GM19025 (cell line): ENCODE results near the gene BZW1.
A peak's percentile ranks its signal among the peaks of the same experiment; 100 is the strongest.
"Not testable (repeated sequence)": the region's sequence is repeated elsewhere in the genome, so short reads cannot be mapped to it uniquely, and the experiment has no call there.

Experiments used
- ATAC-seq: cut with Tn5 transposase; IDR thresholded peaks from one replicate; pipeline ENCODE4 v1.9.1; 2021; ENCODE audit warnings: mild to moderate bottlenecking, low read depth, moderate library complexity; ENCODE audit not compliant: unreplicated experiment

BZW1 gene

GRCh38 chr2:200788121-200788718 is 23.5 kb upstream of the BZW1 start:
- ATAC-seq = no peak

DNA sequence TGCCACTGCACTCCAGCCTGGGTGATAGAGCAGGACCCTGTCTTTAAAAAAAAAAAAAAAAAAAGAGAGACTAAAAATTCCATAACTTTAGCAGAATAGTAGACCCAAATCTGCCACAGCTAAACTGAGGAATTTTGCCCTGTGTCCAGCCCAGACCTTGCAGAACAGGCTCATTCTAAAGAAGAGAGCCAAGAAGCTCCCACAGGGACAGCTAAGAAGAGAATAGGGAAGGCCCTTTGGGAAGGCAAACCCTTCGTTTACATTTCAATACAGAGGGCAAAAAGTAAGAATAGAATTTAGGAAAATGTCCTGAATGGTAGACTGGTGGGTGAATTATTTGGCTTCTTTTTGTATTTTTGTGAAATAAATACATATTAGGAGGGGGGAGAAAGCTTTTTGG is 21.5 kb upstream of the BZW1 start:
- no peak for ATAC-seq

DNA sequence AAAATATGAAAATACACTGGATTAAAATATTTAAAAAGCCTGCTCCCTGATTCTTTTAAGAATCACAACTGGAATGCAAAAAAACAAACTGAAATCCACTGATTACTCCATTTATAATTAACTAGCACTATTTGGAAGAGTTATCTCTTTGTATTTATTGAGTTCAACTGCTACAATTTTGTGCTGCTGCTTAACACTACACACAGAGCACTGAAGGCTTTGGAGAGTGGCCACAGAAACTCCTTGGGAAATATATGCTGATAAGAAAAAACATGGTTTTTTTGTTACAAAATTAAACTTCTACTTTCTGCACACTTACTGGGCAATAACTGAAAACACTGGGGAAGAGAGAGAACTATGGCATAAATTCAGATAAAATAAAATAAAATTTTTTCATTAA is 19.8 kb upstream of the BZW1 start:
- ATAC-seq = no peak

DNA sequence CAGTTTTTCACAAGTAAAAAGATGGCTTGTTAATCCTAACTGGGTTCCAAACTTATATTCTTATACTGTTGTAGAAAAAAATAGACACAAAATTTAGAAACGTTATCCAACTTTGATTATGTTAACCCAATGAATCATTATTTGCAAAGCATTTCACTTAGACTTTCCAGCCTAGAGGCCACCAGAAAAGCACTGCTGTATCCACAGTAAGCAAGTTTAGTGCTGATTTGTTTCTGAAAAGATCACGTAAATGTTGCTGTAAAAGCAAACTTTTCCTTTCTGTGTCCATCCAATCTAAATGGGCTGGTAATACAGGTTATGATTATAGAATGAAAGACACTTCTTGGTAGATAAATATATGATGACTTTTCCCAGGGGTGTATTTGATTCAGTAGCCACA is 17.6 kb upstream of the BZW1 start:
- ATAC-seq = no peak

DNA sequence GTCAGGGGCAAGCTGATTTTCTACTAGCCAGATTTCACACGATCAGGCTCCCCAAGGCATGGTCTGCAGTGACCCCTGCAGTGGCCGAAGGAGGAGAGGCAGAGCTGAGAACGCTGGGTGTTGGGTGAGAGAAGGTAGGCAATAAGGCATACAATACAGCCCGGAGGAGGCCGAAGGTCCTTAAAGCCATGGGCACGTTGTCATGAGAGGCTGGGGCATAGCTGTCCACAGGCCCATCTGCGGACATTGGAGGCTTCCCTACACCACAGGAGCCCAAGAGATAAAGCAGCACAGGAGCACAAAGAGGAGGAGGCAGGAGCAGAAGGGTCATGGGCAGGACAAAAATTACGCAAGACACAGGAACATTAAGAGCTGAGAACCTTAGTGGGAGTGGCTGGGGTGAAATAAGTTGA is 16.7 kb upstream of the BZW1 start:
- no peak for ATAC-seq

DNA sequence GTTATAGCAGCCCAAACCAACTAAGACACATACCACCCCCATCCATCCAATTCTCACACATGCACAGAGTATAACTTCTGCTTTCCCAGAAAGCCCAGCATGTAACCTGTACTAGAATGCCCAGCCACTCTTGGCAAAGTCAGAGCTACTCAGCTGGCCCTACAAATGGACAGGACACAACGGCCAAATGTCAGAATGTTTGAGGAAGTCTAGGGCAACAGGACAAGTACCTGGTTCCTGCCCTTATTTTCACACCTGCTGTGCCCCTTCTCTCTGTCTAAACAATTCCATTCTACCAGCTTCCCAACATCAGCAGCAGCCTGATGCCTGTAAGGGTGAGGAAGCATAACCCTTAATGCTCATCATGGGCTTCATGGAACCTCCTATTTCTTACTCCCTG is 15.1 kb upstream of the BZW1 start:
- ATAC-seq = no peak

DNA sequence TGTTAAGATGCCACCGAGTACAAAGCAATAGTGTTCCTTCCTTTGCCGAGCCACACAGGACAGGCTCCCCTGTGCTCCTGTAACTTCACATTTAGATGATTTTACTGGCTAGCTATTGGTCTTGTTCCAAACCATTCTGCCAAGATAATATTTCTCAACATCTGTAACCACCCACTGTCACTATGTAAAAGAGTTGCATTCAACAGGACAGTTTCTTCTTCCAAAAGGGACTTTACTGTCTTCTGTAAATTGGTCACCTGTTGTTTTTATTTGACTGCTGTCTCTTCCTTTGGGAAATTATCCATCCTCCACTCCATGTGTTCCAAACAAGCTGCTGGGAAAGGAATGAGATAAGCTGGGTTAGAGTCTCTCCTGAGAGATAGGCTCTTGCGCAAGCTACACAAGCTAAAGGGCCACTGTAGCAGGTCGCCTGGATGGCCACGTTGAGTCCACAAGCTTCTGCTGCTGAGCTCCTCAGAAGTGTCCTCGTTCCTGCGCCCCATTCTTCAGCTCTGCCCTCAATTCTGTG is 14.4 kb upstream of the BZW1 start:
- ATAC-seq = no peak

DNA sequence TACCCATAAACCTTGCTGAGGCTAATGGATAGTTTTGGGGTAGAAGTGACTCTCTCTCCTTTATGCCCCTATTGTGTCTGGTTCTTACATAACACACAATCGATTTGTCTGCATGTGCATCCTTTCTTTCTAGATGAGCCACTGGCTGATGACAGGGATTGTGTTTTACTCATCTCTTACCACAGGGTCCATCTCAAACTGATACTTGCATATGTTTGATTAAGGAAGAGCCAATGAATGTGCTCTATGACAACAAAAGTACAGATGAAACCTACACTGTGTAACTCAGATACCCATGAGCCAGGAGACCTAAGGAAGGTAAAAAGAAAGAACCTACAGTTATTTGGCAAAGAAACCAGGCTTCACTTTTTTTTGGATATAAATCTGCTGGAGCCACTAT is 13.2 kb upstream of the BZW1 start:
- ATAC-seq = no peak

DNA sequence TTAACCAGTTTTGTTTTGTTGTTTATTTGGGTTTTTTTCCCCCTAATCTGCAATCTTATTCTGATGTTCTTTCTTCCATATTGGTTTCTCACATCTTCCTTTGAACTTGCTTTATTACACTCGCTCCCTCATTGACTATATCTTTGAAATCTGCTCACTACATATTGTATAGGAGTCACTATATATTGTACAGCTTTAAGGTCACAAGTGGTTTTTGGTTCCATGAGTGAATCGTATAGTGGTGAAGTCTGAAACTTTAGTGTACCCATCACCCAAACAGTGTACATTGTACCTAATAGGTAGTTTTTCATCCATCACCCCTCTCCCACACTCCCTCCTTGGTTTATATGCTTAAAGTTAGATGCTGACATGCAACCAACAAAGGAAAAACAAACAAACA is 11.3 kb upstream of the BZW1 start:
- no peak for ATAC-seq

DNA sequence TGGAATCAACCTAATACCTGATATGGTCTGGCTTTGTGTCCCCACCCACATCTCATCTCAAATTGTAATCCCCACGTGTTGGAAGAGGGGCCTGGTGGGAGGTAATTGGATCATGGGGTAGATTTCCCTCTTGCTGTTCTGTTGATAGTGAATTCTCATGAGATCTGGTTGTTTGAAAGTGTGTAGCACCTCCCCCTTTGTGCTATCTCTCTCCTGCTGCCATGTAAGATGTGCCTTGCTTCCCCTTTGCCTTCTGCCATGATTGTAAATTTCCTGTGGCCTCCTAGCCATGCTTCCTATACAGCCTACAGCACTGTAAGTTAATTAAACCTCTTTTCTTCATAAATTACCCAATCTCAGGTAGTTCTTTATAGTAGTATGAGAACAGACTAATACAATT is 10.3 kb upstream of the BZW1 start:
- not testable (repeated sequence) for ATAC-seq

DNA sequence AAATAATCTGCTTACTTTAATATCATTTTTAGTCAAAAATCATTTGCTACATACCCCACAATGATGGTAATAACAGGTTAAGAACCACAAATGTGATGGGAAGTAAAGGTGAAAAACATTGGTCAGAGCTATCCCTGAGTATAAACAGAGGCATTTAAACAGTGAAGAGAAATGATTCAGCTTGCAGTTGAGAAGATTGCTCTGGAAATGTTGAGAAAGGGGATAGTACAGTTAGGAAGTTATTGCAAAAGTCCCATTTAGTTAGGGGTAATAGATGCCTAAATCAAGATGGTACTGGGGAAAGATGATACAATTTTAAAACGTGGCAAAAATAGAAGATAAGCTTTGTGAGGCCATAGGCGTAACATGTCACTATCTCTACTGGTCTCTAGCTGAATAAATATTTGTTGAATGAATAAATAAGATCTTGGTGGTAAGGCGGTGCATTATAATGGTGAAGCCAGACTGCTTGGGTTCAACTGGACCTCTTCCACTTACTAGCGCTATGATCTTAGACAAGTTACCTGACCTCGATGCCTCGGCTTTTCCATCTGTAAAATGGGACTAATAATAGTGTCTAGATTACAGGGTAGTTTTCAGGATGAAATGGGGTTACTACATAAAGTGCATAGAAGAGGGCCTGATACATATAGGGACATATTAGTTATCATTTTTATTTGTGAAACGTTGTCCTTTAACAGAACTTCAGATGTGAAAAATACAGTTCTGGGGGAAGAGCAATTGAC is 2.0 kb upstream of the BZW1 start:
- ATAC-seq = no peak

DNA sequence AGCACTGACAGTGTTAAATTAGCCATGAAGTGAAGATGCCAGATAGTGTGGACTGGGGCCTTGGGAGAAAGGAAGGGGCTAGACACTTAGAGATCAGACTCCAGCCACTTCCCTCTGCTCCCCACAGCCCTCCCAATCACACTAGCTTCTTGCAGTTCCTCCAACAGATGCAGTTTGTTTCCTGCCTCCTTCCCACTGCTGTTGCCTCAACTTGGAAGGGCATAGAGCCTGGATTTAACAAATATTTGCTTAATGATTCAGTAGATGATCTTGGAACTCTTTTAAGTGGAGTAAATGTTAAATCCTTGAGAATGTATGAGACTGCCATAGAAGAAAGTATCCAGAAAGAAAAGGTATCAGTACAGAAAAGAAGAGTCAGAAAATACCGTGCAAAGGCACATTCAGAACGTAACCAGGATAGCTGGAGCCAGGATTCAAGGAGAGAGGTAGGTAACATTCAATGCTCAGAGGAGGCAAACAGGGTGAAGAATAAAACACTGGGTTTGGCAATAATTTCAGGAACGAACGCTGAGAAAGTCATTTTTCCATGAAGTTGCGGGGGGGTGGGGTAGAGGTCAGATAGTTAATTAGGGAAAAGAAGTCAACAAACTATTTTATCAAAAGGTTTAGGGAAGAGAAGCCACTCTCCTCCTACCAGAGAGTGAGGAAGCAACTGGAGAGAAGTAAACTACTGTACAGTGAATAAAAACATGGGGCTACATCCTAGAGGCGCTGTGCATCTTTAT is 1.3 kb upstream of the BZW1 start:
- no peak for ATAC-seq

GRCh38 chr2:200810998-200811332 is 745 bp upstream of the BZW1 start:
- ATAC-seq = no peak

GRCh38 chr2:200812122-200813022 is 662 bp downstream of the BZW1 start:
- ATAC-seq = peak; percentile 23

DNA sequence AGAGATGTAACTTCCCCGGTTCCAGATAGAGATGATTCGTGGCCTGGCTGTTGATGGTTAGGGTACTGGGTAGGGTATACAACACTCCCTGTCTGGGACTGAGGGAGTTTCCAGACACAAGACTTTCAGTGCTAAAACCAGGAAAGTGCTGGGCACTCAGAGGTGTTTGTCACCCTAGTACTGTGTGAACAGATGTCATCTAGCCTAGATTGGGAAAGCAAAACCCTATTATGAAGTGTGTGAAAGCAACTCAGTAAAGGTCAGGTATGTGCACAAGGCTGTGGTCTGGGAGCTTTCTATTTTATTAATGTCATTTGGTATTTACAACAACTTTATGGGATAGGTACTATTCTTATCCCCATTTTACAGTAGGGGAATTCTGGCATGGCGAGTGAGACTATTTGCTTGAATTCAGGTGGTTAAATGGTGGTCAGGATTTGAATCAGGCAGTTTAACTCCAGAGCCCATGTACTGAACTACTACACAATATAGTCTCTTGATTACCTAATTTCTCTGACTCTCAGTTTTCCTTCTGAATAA is 2.6 kb downstream of the BZW1 start:
- ATAC-seq = no peak

DNA sequence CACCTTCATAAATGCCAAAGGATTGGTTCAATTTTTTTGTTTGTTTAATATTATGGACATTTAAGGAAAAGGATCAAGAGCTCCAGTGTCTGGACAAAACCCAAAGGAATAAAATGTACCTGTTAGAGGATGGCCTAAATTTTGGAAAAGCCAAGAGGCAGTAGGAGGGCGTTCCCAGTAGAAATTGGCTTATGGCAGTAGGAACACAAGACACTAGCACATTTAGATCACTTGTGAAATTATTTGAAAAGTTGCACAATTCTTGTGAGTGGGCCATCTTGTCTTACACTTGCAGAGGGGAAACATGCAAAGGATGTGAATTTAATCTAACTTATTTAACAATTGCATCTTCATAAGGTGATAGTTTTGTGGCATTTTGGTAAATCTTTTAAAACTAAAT is 3.2 kb downstream of the BZW1 start:
- ATAC-seq = no peak

- not testable (repeated sequence) for ATAC-seq
Measured at GRCh38 chr2:200818732-200819131, 7.0 kb downstream of the BZW1 start.

- ATAC-seq = no peak
Measured at GRCh38 chr2:200820573-200821234, 9.0 kb downstream of the BZW1 start.

DNA sequence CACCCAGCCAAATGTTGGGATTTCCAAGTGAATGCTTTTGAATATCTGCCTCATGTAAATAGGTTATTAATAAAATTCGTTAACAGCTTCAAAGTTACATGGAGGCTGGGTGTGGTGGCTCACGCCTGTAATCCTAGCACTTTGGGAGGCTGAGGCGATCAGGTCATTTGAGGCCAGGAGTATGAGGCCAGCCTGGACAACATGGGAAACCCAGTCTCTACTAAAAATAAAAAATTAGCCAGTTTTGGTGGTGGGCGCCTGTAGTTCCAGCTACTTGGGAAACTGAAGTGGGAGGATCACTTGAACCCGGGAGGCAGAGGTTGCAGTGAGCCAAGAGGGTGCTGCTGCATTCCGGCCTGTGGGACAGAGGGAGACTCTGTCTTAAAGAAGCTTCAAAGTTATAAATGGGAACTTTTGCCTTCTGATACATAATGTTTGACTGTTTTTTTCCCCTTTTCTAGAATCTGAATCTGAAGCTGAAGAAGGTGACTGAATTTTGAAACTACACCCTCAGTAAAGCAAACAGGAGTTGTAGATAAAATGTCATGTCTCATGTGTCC is 10.1 kb downstream of the BZW1 start:
- no peak for ATAC-seq

DNA sequence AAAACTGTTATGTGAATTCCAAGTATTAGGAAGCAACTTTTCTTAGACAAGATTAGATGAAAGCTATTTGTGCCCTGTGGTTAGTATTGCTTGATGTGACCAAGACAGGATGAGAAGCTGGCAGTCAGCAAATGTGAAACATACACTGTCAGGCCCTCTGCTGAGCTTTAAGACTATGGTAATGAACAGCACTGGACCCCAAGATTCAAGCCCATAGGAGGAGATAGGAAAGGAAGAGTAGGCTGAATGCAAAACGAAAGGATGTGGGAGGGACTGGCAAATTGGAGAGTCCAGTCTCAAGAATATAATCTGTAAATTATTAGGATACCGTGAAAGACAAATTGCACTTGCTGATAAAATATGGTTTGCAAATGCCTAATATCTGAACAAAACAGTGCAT is 16.4 kb downstream of the BZW1 start:
- ATAC-seq = no peak
